Karpas-422 (cell line): Measurements from ENCODE around the gene AQP12B. TPM values are rescaled to one million over a fixed set of nuclear protein-coding genes. Genes with fewer than 3 reads are reported as not detected.

ENCODE experiments used
- DNase-seq: peaks from one replicate; pipeline ENCODE4 v3.0.0-alpha.2; 2015
- H2AFZ ChIP-seq: fragments of 200-600 bp; sonication (generic); 2 replicates; pipeline ENCODE4 v1.6.1; 2014; ENCODE audit warnings: antibody characterized with exemption, low read length, mixed read lengths
- H3K27ac ChIP-seq: fragments of 200-600 bp; sonication (generic); 2 replicates; pipeline ENCODE4 v1.5.1; 2014; ENCODE audit warnings: mild to moderate bottlenecking, low read length, moderate library complexity
- H3K27me3 ChIP-seq: fragments of 200-600 bp; sonication (generic); 2 replicates; pipeline ENCODE4 v1.6.1; 2014; ENCODE audit warnings: low read length, mixed read lengths
- H3K36me3 ChIP-seq: fragments of 200-600 bp; sonication (generic); 2 replicates; pipeline ENCODE4 v1.6.1; 2014; ENCODE audit warnings: low read length, mixed read lengths; ENCODE audit not compliant: insufficient read depth
- H3K4me1 ChIP-seq: fragments of 200-600 bp; sonication (generic); 2 replicates; pipeline ENCODE4 v1.6.1; 2014; ENCODE audit warnings: mild to moderate bottlenecking, low read length, mixed read lengths
- H3K4me2 ChIP-seq: fragments of 200-600 bp; sonication (generic); 2 replicates; pipeline ENCODE4 v1.6.1; 2014; ENCODE audit warnings: low read length, low read depth, mild to moderate bottlenecking; ENCODE audit not compliant: poor library complexity, severe bottlenecking
- H3K4me3 ChIP-seq: fragments of 200-600 bp; sonication (generic); 2 replicates; pipeline ENCODE4 v1.5.1; 2014; ENCODE audit warnings: mild to moderate bottlenecking, antibody characterized with exemption, low read length, mixed read lengths
- H3K79me2 ChIP-seq: fragments of 200-600 bp; sonication (generic); 2 replicates; pipeline ENCODE4 v1.6.1; 2014; ENCODE audit warnings: mild to moderate bottlenecking, low read length, mixed read lengths
- H3K9ac ChIP-seq: fragments of 200-600 bp; sonication (generic); 2 replicates; pipeline ENCODE4 v1.6.0; 2014; ENCODE audit warnings: low read length
- H3K9me2 ChIP-seq: fragments of 200-600 bp; sonication (generic), shearing (Covaris generic); replicated peaks from 2 replicates; pipeline ENCODE4 v1.6.0; 2014; ENCODE audit warnings: mild to moderate bottlenecking, low read length, moderate library complexity; ENCODE audit not compliant: insufficient read depth
- H3K9me3 ChIP-seq: fragments of 300-700, 200-600 bp; sonication (generic); 2 replicates; pipeline ENCODE4 v1.6.1; 2014; ENCODE audit warnings: low read length, mixed read lengths
- H4K20me1 ChIP-seq: fragments of 200-600 bp; sonication (generic); 2 replicates; pipeline ENCODE4 v1.6.1; 2014; ENCODE audit warnings: mild to moderate bottlenecking, antibody characterized with exemption, low read length, low read depth; ENCODE audit not compliant: insufficient read depth
- small RNA-seq: library from RNA; depleted of rRNA; stranded (forward); fragments of <200 nt; gene quantifications from one replicate; pipeline ENCODE3, GENCODE V24; 2014
- total RNA-seq: library from RNA; depleted of rRNA; stranded (reverse); fragments of >200 nt; shearing (Covaris generic); gene quantifications from 2 replicates; pipeline ENCODE4 v1.2.3, GENCODE V29; 2014; ENCODE audit warnings: low replicate concordance; rRNA removed

AQP12B gene
- total RNA-seq, 1 experiment from 2014 or later: not detected

DNA sequence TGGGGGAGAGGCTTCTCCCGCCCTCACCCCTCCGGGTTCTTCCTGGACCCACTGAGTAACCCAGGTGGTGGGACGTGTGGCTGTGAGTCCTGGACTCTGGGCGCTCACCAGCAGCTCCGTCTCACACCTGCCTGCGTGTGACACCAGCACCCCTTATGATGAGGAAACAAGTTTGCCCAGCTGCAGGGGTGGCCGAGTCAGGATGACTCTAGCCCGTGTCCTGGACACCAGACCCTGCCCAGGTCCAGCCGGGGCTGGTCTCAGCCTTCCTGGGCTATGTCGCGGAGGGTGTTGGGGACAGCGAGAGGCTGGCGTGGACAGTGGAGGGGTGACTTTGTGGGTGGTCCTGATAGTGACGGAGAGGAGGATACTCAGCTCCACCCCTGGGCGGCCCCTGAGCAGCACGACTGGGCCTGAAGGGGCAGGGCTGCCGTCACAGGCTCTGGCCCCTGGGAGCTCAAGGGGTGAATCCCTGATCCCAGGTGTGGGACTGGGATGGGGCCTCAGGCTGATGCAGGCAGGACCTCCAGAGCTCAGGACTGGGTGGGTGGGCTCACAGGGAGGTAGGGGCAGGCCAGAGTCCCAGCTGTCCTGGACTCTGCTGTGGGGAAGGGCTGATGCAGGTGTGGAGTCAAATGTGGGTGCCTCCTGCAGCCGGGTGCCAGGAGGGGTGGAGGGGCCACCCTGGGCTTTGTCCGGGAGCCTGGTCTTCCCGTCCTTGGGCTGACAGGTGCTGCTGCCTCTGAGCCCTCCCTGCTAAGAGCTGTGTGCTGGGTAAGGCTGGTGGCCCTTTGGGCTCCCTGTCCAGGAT is 53.7 kb downstream of the AQP12B start:
- H3K79me2 ChIP-seq: no peaks in the 10 kb centered on the region
- H3K27me3 ChIP-seq: no peaks in the 10 kb centered on the region
- H2AFZ ChIP-seq: no peak overlapping the region
- H3K4me2 ChIP-seq: no peak overlapping the region
- no peaks in the 10 kb centered on the region for H3K9me3 ChIP-seq
- no peak overlapping the region for H3K27ac ChIP-seq
- H4K20me1 ChIP-seq: no peaks in the 10 kb centered on the region
- peaks cover 3% of the 10 kb centered on the region; the same call in 1 of the 2 replicates for H3K4me1 ChIP-seq
- no peak overlapping the region for H3K9ac ChIP-seq
- no peak for DNase-seq
- no peaks in the 10 kb centered on the region for H3K36me3 ChIP-seq
- H3K4me3 ChIP-seq: no peak overlapping the region
- no peaks in the 10 kb centered on the region for H3K9me2 ChIP-seq

DNA sequence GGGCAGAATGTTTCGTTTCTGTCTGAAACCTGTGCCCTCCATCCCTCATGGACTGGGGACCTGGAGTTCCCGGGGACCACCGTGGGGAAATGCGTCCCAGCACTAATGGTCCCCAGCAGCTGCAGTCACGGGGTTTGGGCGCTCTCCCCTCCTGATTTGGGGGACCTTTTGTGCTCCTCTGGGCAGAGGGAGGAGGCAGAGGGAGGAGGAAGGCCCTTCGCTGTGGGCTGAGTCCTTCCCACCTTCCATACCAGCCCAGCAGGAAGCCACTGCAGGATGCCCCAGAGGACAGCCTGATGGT is 54.2 kb downstream of the AQP12B start:
- H3K4me1 ChIP-seq: peaks cover 3% of the 10 kb centered on the region; the same call in 1 of the 2 replicates
- no peaks in the 10 kb centered on the region for H3K27me3 ChIP-seq
- H3K9me3 ChIP-seq: no peaks in the 10 kb centered on the region
- no peaks in the 10 kb centered on the region for H3K9me2 ChIP-seq
- no peaks in the 10 kb centered on the region for H3K79me2 ChIP-seq
- no peak overlapping the region for H2AFZ ChIP-seq
- no peaks in the 10 kb centered on the region for H3K36me3 ChIP-seq
- H3K27ac ChIP-seq: no peak overlapping the region
- H3K4me2 ChIP-seq: no peak overlapping the region
- no peak overlapping the region for H3K9ac ChIP-seq
- no peak for DNase-seq
- H3K4me3 ChIP-seq: no peak overlapping the region
- no peaks in the 10 kb centered on the region for H4K20me1 ChIP-seq

DNA sequence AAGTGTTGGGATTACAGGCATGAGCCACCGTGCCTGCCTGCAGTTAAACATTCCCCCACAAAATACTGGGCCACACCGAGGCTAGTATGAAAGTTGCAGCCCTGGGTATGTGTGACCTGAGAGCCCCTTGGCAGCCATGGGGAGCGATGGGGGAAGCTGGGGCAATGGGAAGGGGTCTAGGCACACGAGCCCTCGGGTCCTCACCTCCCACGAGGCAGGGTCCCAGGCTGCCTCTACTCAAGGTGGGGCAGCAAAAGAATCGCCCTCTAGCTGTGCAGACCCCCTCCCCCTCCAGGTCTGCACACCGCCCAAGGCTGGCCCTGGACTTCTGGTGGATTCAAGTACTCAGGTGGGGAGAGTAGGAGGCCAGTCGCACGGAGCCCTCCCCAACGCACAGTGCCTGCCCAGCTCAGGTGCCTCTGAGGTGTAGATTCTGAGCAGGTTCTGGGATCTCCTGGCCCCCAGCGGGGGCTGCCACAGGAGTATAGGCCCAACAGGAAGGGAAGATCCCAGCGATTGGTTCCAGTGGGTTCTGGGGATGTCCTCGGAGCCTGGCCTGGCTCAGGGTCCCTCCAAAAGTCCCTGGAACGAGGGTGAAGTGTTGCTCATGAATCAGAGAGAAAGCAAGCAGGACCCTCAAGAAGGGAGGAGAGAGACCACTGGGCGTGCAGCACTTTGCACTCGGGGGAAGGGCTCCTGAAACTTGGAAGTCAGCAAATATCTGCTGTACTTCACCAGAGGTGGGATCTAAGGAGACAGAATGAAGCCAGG is 54.8 kb downstream of the AQP12B start:
- Histone ChIP-seq H3K4me3 (no peak overlapping the region), H3K36me3 (no peaks in the 10 kb centered on the region), H3K4me2 (no peak overlapping the region), H3K9ac (no peak overlapping the region), H3K9me3 (no peaks in the 10 kb centered on the region), H3K27me3 (no peaks in the 10 kb centered on the region), H3K79me2 (no peaks in the 10 kb centered on the region), H3K4me1 (peaks cover 3% of the 10 kb centered on the region; the same call in 1 of the 2 replicates), H4K20me1 (no peaks in the 10 kb centered on the region), H2AFZ (no peak overlapping the region), H3K9me2 (no peaks in the 10 kb centered on the region), H3K27ac (no peak overlapping the region)
- no peak for DNase-seq

DNA sequence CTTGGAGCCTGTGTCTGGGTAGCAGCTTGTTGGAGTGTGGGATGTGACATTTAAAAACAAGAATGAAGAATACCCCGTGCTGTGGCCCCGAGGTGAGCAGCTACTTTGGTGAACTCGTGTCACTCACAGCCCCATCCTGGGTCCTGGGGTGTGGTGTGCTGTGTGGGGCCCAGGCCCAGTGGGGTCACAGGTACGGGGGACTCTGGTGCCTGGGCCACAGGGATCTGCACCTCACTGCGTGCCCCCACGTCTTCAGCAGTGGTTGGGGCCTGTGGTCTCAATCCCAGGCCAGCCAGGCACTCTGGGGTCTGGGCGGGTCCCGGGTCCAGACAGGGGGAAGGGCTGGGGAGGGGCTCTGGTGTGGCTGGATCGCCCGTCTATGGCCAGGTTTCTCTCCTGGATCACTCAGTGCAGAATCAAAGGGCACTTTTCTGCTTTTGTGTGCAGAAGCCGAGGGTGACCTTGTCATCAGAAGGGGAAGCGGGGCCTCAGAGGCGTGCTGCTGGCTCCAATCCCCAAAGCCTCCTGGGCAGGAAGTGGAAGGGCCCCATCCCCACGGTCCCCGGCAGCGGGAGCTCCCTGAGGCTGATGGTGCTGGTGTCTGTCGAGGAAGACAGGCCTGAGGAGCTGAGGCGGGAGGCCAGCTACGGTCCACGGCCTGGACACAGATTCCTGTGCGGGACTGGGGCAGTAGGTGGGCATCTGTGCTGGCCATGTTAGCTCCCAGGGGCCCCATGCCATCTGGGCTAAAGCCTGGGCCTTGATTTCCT is 56.0 kb downstream of the AQP12B start:
- DNase-seq: peak; percentile 43
- peaks cover 3% of the 10 kb centered on the region; the same call in 1 of the 2 replicates for H3K4me1 ChIP-seq
- H3K4me2 ChIP-seq: no peak overlapping the region
- no peak overlapping the region for H3K4me3 ChIP-seq
- H3K9me2 ChIP-seq: no peaks in the 10 kb centered on the region
- no peaks in the 10 kb centered on the region for H3K27me3 ChIP-seq
- H4K20me1 ChIP-seq: no peaks in the 10 kb centered on the region
- no peaks in the 10 kb centered on the region for H3K36me3 ChIP-seq
- H3K9me3 ChIP-seq: no peaks in the 10 kb centered on the region
- no peak overlapping the region for H3K27ac ChIP-seq
- no peaks in the 10 kb centered on the region for H3K79me2 ChIP-seq
- H3K9ac ChIP-seq: no peak overlapping the region
- no peak overlapping the region for H2AFZ ChIP-seq

Small RNA genes lying within 50 kb of the gene (small RNA-seq; reads per million reads assigned to genes)
- not detected for gene AC011298.3

Other genes starting within 250 kb of the AQP12B start
- gene GPC1, start 247.2 kb downstream of the AQP12B start, total RNA-seq: 0.60 and 0.87 TPM in 2 replicates
- 25.7 and 30.8 TPM in 2 replicates for gene ANKMY1, start 124.9 kb downstream of the AQP12B start, total RNA-seq
- gene DUSP28, start 122.5 kb downstream of the AQP12B start, total RNA-seq: 8.1 and 9.3 TPM in 2 replicates
- gene RNPEPL1, start 114.4 kb downstream of the AQP12B start, total RNA-seq: 28.4 and 44.0 TPM in 2 replicates
- gene CAPN10, start 96.2 kb downstream of the AQP12B start, total RNA-seq: 22.9 and 44.0 TPM in 2 replicates
- 1.1 and 1.9 TPM in 2 replicates for gene GPR35, start 57.4 kb downstream of the AQP12B start, total RNA-seq
- not detected in 2 replicates for gene AQP12A, start 9.0 kb upstream of the AQP12B start, total RNA-seq
- gene KIF1A, start 137.3 kb upstream of the AQP12B start, total RNA-seq: not detected in 2 replicates
- not detected in 2 replicates for gene AGXT, start 185.9 kb upstream of the AQP12B start, total RNA-seq
- gene MAB21L4, start 213.3 kb upstream of the AQP12B start, total RNA-seq: not detected in 2 replicates
- not detected in 2 replicates for gene CROCC2, start 223.5 kb upstream of the AQP12B start, total RNA-seq